ENCODE measurements around the gene PTPRN2. TPM values are rescaled to one million over a fixed set of nuclear protein-coding genes. Genes with fewer than 3 reads are reported as not detected.

PTPRN2 gene
- total RNA-seq, 1 experiment from 2014 or later, result 1.1 TPM

DNA sequence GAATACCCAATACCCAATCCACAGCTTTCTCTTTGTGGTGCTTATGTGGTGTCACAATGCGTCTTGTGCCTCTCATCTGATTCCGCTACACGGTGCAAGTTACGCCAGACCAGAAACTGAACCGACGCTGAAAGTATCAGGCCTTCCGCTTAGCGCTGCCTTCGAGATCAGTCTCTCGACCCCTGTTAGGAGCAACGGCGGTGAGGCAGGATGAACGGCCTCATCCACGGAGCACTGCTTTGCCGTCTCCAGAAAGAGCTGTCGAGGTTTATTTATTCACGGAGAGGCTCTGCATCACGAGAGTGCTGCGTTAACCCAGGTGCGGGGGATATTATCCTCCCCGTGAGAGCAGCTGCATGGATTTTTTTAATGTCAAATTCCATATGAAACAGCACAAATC, 786.5 kb downstream of the PTPRN2 start:
- intact Hi-C loops (cut with micrococcal nuclease; ENCODE audit: unreplicated experiment), result no loop called here
- Histone ChIP-seq H3K36me3 (ENCODE audit: control insufficient read depth, insufficient read depth, low read length) (no peaks in the 10 kb centered on the region), H3K4me1 (ENCODE audit: control insufficient read depth, insufficient read depth, low read length) (no peaks in the 10 kb centered on the region), H3K27me3 (ENCODE audit: control insufficient read depth, insufficient read depth, low read length) (peaks cover 2% of the 10 kb centered on the region; the same call in 1 of the 2 replicates), H3K4me3 (ENCODE audit: low read depth in 2 of 2, low read length in 2 of 2) (no peak overlapping the region), H3K9me3 (ENCODE audit: control insufficient read depth, insufficient read depth, low read depth, low read length) (no peaks in the 10 kb centered on the region), H3K27ac (ENCODE audit: low read length) (no peak overlapping the region)
- no peak for ATAC-seq
- ChIA-PET CTCF (no interaction called here), POLR2A (interaction anchor here (0.6 kb wide), 1 partner anchor 8 kb away, joined by 3 read pairs; no protein-coding TSS in a partner anchor)
- BruUV-seq (replicated peaks), result no TSS peak
- no peak for DNase-seq (ENCODE audit: low read depth, low spot score)
- TF ChIP-seq, protein P1, sequence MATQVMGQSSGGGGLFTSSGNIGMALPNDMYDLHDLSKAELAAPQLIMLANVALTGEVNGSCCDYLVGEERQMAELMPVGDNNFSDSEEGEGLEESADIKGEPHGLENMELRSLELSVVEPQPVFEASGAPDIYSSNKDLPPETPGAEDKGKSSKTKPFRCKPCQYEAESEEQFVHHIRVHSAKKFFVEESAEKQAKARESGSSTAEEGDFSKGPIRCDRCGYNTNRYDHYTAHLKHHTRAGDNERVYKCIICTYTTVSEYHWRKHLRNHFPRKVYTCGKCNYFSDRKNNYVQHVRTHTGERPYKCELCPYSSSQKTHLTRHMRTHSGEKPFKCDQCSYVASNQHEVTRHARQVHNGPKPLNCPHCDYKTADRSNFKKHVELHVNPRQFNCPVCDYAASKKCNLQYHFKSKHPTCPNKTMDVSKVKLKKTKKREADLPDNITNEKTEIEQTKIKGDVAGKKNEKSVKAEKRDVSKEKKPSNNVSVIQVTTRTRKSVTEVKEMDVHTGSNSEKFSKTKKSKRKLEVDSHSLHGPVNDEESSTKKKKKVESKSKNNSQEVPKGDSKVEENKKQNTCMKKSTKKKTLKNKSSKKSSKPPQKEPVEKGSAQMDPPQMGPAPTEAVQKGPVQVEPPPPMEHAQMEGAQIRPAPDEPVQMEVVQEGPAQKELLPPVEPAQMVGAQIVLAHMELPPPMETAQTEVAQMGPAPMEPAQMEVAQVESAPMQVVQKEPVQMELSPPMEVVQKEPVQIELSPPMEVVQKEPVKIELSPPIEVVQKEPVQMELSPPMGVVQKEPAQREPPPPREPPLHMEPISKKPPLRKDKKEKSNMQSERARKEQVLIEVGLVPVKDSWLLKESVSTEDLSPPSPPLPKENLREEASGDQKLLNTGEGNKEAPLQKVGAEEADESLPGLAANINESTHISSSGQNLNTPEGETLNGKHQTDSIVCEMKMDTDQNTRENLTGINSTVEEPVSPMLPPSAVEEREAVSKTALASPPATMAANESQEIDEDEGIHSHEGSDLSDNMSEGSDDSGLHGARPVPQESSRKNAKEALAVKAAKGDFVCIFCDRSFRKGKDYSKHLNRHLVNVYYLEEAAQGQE (IDR thresholded peaks at IDR 0.05; ENCODE audit: insufficient read depth in 1 of 2, low read depth in 2 of 2, low read length in 1 of 2), result no peak
- no peak for TF ChIP-seq TCF7L2 (IDR thresholded peaks at IDR 0.05; ENCODE audit: low read depth, low read length)
- TF ChIP-seq, protein P2, sequence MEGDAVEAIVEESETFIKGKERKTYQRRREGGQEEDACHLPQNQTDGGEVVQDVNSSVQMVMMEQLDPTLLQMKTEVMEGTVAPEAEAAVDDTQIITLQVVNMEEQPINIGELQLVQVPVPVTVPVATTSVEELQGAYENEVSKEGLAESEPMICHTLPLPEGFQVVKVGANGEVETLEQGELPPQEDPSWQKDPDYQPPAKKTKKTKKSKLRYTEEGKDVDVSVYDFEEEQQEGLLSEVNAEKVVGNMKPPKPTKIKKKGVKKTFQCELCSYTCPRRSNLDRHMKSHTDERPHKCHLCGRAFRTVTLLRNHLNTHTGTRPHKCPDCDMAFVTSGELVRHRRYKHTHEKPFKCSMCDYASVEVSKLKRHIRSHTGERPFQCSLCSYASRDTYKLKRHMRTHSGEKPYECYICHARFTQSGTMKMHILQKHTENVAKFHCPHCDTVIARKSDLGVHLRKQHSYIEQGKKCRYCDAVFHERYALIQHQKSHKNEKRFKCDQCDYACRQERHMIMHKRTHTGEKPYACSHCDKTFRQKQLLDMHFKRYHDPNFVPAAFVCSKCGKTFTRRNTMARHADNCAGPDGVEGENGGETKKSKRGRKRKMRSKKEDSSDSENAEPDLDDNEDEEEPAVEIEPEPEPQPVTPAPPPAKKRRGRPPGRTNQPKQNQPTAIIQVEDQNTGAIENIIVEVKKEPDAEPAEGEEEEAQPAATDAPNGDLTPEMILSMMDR (IDR thresholded peaks at IDR 0.05), result no peak
- TF ChIP-seq SIN3A (IDR thresholded peaks at IDR 0.05; ENCODE audit: borderline replicate concordance, insufficient read depth, low read depth, low read length), result no peak
- TF ChIP-seq POLR2AphosphoS5 (IDR thresholded peaks at IDR 0.05; ENCODE audit: low read depth, low read length), result no peak
- in situ Hi-C loops (cut with HindIII; ENCODE audit: low pct_unique_long_range_greater_than_20kb, low sequenced_read_pairs), result no loop called here

DNA sequence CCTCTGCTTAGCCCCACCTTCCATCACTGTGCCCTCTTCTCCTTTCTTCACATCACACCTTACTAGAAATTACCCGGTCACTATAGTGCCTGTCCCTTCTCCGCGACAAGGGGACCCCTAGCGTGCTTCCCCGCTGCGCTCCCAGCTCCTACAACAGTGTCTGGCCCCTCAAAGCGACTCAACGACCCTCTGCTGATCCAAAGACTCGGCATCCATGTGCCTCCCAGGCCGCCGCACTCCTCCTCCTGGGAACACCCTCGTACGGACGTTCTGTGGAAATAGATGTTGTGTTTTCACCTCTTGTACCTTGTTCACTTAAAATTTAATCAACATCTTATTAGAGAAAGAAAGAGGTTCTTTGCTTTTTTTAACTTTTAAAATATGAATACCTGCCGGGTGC, 787.3 kb downstream of the PTPRN2 start:
- no TSS peak for BruUV-seq (replicated peaks)
- Histone ChIP-seq H3K4me1 (ENCODE audit: control insufficient read depth, insufficient read depth, low read length) (no peaks in the 10 kb centered on the region), H3K4me3 (ENCODE audit: low read depth in 2 of 2, low read length in 2 of 2) (no peak overlapping the region), H3K27ac (ENCODE audit: low read length) (no peak overlapping the region), H3K36me3 (ENCODE audit: control insufficient read depth, insufficient read depth, low read length) (no peaks in the 10 kb centered on the region), H3K27me3 (ENCODE audit: control insufficient read depth, insufficient read depth, low read length) (peaks cover 2% of the 10 kb centered on the region; the same call in 1 of the 2 replicates), H3K9me3 (ENCODE audit: control insufficient read depth, insufficient read depth, low read depth, low read length) (no peaks in the 10 kb centered on the region)
- ChIA-PET CTCF (no interaction called here), POLR2A (interaction anchor here (0.6 kb wide), 1 partner anchor 8 kb away, joined by 3 read pairs; no protein-coding TSS in a partner anchor)
- DNase-seq (ENCODE audit: low read depth, low spot score) (no peak), ATAC-seq (no peak)
- in situ Hi-C loops (cut with HindIII; ENCODE audit: low pct_unique_long_range_greater_than_20kb, low sequenced_read_pairs), result no loop called here
- no peak for TF ChIP-seq POLR2AphosphoS5 (IDR thresholded peaks at IDR 0.05; ENCODE audit: low read depth, low read length)
- TF ChIP-seq SIN3A (IDR thresholded peaks at IDR 0.05; ENCODE audit: borderline replicate concordance, insufficient read depth, low read depth, low read length), result no peak
- no peak for TF ChIP-seq TCF7L2 (IDR thresholded peaks at IDR 0.05; ENCODE audit: low read depth, low read length)
- TF ChIP-seq, protein P2 (IDR thresholded peaks at IDR 0.05), result no peak
- TF ChIP-seq, protein P1 (IDR thresholded peaks at IDR 0.05; ENCODE audit: insufficient read depth in 1 of 2, low read depth in 2 of 2, low read length in 1 of 2), result no peak
- intact Hi-C loops (cut with micrococcal nuclease; ENCODE audit: unreplicated experiment), result no loop called here
